ES-I3 (cell line): Measurements from ENCODE around the gene ZNF528.

Experiments used
- H3K36me3 ChIP-seq: 2 replicates; pipeline ENCODE4 v1.6.1; 2013; ENCODE audit warnings: mild to moderate bottlenecking, low read length, control low read depth, moderate library complexity; ENCODE audit not compliant: insufficient read depth
- H3K4me1 ChIP-seq: 2 replicates; pipeline ENCODE4 v1.6.1; 2013; ENCODE audit warnings: mild to moderate bottlenecking, control low read depth, low read length; ENCODE audit not compliant: insufficient read depth
- H3K9ac ChIP-seq: 2 replicates; pipeline ENCODE4 v1.6.1; 2013; ENCODE audit warnings: low read depth, mild to moderate bottlenecking, low read length, moderate library complexity
- H3K9me3 ChIP-seq: 2 replicates; pipeline ENCODE4 v1.6.1; 2013; ENCODE audit warnings: mild to moderate bottlenecking, low read length, moderate library complexity; ENCODE audit not compliant: control insufficient read depth, insufficient read depth

The ZNF528 gene

DNA sequence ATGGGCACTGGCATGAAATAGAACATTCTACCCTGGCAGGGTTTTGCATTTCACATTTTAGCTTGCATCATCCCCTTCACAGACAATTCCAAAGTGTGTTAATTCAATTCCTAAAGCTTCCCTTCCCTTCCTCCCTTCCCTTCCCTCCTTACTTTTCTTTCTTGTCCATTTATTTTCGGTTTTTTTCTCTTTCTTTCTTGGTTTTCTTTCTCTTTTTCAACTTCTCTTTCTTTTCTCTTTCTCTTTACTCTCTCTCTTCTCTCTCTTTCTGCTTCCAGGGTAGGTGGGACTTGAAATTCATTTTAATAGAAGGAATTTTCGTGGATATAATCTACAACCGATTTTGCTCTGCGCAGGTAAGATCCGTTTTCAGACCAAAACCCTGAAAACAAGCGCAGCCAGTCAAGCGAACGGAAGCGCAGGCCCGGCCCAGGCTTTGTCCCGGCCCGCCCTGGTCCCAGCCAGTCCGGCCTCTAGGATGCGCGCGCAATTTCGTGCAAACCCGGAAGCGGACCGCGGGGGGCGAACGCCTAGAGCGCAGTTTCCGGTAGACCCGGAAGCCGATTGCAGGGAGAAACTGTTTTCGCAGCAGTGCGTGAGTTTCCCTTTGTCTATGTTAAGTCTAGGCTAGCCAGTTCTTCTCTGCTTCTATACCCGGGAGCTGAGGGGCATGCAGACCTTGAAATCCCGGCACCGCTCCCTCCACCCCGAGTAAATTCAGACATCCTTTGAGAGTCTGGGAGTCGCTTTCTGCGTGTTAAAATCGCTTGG is at the start of gene ZNF528:
TSS of gene ZNF528 (plus strand) at position 540 of the 771 bp plus-strand sequence. CDS start 4,165 bp downstream, outside the sequence.
- H3K9ac ChIP-seq, result peak within 1 kb of the TSS; percentile 89
- no peaks in the 10 kb centered on the region for H3K4me1 ChIP-seq
- no peaks in the 10 kb centered on the region for H3K36me3 ChIP-seq
- H3K9me3 ChIP-seq, result no peaks in the 10 kb centered on the region

DNA sequence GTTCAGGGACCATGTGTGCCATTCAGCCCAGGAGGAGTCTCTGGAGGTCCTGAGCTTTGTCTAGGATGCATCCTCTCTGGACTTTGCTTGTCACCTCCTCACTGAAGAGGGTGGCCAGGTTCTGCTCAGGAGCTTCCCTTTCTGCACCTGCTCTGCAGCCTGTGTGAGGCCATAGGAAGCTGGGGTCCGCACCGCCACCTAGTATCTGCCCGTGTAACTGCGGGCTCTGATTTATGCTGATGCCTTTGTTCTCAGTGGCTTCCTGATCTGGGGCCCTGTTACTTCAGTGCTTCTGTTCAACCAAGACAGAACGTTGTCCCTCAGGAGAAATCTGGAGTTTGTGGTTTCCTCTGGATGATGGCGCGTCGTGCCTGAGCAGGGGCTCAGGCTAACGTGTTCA is 46.1 kb upstream of the ZNF528 start:
- Histone ChIP-seq H3K4me1 (no peaks in the 10 kb centered on the region), H3K9me3 (no peaks in the 10 kb centered on the region; the same call in 1 of the 2 replicates), H3K36me3 (no peaks in the 10 kb centered on the region; the same call in 1 of the 2 replicates)

DNA sequence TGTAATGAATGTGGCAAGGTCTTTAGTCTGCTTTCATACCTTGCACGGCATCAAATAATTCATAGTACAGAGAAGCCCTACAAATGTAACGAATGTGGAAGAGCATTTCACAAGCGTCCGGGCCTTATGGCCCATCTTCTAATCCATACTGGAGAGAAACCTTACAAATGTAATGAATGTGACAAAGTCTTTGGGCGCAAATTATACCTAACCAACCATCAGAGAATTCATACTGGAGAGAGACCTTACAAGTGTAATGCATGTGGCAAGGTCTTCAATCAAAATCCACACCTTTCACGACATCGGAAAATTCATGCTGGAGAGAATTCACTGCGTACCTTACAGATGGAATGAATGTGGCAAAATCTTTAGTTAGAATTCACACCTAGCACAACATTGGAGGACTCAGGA is 31.2 kb upstream of the ZNF528 start:
- Histone ChIP-seq H3K9ac (no peak overlapping the region), H3K9me3 (peaks cover 24% of the 10 kb centered on the region; the same call in 1 of the 2 replicates), H3K4me1 (no peaks in the 10 kb centered on the region), H3K36me3 (no peaks in the 10 kb centered on the region; the same call in 1 of the 2 replicates)

More for the DNA sequence above, 46.1 kb upstream of the ZNF528 start:
- no peak overlapping the region for H3K9ac ChIP-seq

DNA sequence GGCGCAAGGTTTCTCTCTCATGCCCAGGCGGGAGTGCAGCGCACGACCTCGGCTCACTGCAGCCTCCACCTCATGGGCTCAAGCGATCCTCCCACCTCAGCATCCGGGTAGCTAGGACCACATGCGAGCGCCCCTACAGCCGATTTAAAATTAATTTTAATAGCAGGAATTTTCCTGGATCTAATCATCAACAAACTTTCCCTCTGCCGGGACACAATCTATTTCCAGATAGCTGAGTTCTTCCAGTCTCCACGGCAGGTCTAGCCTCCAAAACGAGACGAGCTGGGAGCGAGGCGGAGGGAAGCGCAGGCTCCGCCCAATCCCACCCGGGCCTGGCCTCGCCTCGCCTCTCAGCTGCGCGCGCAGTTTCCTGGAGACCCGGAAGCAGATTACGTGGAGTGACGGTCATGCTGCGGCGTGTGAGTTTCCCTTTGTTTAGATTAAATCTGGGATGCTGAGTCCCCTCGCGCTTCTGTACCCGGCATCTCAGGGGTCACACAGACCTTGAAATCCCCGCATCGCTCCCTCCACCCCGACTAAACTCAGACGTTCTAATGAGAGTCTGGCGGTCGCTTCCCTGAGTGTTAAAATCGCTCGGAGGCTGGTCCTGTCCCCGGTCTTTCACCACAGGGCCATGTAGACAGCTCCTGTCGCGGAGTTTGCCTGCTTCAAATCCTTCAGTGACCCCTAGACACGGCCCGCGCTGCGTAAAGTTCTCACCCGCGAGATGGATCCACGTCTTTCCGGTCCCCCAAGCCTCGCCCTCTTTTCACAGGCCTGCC is 27.9 kb upstream of the ZNF528 start, which contains the start of gene ZNF880:
TSS of gene ZNF880 (plus strand) at position 365 of the 782 bp plus-strand sequence. CDS start at position 408, 43 bp downstream.
- Histone ChIP-seq H3K9me3 (peaks cover 19% of the 10 kb centered on the region; the same call in 1 of the 2 replicates), H3K36me3 (no peaks in the 10 kb centered on the region; the same call in 1 of the 2 replicates), H3K9ac (peak within 1 kb of the TSS; percentile 92), H3K4me1 (no peaks in the 10 kb centered on the region)

DNA sequence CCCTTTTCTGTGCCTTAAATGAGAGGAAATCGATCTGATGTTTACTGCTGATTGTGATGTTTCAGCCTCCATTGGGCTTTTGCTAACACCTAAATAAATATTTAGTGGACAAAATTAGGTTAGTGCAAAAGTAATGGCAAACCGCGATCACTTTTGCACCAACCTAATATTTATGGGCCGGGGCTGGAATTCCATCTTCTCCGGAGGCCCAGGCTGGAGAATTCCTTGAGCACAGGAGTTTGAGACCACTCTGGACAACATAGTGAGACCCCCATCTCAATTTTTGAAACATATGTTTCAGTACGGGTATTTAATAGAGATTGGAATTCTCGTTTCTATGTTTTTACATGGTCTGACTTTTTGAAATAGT is 27.3 kb upstream of the ZNF528 start:
- Histone ChIP-seq H3K36me3 (no peaks in the 10 kb centered on the region; the same call in 1 of the 2 replicates), H3K9me3 (peaks cover 13% of the 10 kb centered on the region; the same call in 1 of the 2 replicates)

DNA sequence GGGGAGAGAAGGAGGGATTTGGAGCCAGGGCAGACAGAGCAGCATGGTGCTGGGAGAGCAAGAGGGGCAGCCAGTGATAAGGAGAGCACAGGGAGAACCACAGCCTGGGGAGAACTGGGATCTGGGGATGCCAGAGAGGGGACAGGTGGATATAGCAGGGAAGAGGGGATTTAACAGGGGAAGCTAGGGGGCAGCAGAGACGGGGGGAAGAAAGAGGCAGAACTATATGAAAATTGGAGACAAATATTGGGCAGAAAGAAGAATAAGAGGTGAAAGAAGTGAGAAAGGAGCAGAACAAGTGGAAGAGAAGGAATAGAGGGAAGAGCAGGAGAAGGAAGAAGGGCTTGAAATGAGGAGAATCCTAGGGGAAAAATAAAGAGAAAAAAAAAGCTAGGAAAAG is 6.5 kb upstream of the ZNF528 start:
- peaks cover 2% of the 10 kb centered on the region for H3K9me3 ChIP-seq
- no peaks in the 10 kb centered on the region; the same call in 1 of the 2 replicates for H3K36me3 ChIP-seq
- no peak overlapping the region for H3K9ac ChIP-seq
- no peaks in the 10 kb centered on the region for H3K4me1 ChIP-seq

More for the DNA sequence above, 27.3 kb upstream of the ZNF528 start:
- Histone ChIP-seq H3K4me1 (no peaks in the 10 kb centered on the region), H3K9ac (peak overlapping the region; percentile 92)

DNA sequence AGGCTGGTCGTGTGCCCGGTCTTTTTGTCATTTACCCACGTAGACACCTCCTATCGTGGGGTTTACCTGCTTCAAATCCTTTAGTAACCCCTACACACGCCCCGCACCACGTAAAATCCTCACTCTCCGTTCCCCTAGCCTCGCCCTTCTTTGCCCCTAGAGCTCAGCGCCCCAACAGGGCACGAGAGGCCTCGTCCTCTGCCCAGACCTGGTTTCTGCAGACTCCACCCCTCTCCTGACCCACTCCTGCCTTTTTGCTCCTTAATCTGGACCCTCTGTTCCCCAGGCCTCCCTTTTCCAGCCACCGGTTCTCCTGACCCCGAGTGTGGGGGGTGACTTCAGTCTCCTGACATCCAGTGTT is 412 bp downstream of the ZNF528 start:
- Histone ChIP-seq H3K9ac (peak overlapping the region; percentile 89), H3K4me1 (no peaks in the 10 kb centered on the region), H3K9me3 (no peaks in the 10 kb centered on the region; the same call in 1 of the 2 replicates), H3K36me3 (no peaks in the 10 kb centered on the region; the same call in 1 of the 2 replicates)

DNA sequence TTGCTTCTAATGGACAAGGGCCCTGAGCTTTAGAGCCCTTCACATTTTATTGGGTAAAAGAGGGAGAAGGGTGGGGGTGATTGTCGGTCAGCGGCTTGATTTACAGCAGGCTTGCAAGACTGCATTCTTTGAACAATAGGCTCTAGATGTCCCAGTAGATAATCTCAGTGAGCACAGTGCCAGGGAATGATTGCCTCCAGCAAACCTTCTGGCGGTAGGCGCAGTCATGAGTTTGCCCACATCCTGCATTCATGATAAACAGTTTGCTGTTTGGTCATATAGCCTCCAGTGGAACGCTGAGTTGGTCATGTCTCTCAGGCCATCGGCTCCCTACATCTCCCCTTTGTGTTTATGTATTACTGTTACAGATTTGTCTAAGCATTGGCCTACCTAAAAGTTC is 12.6 kb downstream of the ZNF528 start:
- peaks cover 3% of the 10 kb centered on the region for H3K9me3 ChIP-seq
- no peak overlapping the region for H3K9ac ChIP-seq
- H3K4me1 ChIP-seq, result no peaks in the 10 kb centered on the region
- peaks cover 11% of the 10 kb centered on the region for H3K36me3 ChIP-seq

DNA sequence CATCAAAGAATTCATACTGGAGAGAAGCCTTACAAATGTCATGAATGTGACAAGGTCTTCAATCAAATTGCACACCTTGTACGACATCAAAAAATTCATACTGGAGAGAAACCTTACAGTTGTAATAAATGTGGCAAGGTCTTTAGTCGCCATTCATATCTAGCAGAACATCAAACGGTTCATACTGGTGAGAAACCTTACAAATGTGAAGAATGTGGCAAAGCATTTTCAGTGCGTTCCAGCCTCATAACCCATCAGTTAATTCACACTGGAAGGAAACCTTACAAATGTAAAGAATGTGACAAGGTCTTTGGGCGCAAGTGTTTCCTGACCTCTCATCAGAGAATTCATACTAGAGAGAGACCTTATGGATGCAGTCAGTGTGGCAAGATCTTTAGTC is 18.1 kb downstream of the ZNF528 start:
- no peaks in the 10 kb centered on the region; the same call in 1 of the 2 replicates for H3K36me3 ChIP-seq
- peaks cover 20% of the 10 kb centered on the region for H3K9me3 ChIP-seq

DNA sequence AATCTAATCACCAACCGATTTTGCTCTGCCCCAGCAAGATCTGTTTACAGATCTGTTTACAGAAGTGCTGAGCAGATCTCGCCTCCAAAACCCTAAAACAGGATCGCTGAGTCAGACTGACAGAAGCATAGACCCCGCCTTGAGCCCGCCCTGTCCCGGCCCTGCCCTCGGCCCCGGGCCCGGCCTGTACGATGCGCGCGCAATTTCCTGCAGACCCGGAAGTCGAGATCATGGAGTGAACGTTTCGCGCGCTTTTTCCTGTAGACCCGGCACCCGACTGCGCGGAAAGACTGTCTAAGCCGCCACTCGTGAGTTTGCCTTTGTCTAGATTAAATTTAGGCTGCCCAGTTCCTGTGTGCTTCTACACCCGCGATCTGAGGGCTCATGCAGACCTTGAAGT is 31.3 kb downstream of the ZNF528 start, which contains the start of gene ZNF534:
TSS of gene ZNF534 (plus strand) at position 212 of the 400 bp plus-strand sequence. CDS start 2,327 bp downstream, outside the sequence.
- Histone ChIP-seq H3K4me1 (no peaks in the 10 kb centered on the region), H3K9ac (no peak within 1 kb of the TSS), H3K9me3 (peaks cover 9% of the 10 kb centered on the region; the same call in 1 of the 2 replicates), H3K36me3 (no peaks in the 10 kb centered on the region)

More for the DNA sequence above, 18.1 kb downstream of the ZNF528 start:
- no peaks in the 10 kb centered on the region for H3K4me1 ChIP-seq
- no peak overlapping the region for H3K9ac ChIP-seq

DNA sequence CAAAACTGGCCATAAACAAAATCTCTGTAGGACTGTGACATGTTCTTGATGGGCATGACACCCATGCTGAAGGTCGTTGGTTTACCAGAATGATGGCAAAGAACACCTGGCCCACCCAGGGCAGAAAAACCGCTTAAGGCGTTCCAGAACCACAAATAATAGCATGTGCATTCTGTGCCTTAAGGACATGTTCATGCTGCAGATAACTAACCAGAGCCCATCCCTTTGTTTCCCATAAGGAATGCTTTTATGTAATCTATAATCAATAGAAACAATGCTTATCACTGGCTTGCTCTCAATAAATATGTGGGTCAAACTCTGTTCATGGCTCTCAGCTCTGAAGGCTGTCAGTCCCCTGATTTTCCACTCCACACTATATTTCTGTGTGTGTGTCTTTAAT is 44.5 kb downstream of the ZNF528 start:
- Histone ChIP-seq H3K4me1 (no peaks in the 10 kb centered on the region), H3K36me3 (no peaks in the 10 kb centered on the region), H3K9me3 (peaks cover 3% of the 10 kb centered on the region), H3K9ac (no peak overlapping the region)

DNA sequence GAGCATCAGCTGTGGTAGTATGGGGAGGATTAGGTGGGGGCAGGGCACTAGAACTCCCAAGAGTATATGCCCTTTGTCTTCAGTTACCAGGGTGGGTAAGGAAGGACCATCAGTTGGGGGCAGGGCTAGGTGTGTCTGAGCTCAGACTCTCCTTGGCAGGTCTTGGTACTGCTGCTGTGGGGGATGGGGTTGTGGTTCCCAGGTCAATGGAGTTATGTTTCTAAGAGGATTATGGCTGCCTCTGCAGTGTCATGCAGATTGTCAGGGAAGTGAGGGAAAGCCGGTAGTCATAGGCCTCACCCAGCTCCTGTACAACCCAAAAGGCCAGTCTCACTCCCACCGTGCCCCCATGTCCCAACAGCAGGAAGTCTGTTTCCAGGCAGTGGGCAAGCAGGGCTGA is 46.9 kb downstream of the ZNF528 start:
- Histone ChIP-seq H3K9me3 (peaks cover 3% of the 10 kb centered on the region), H3K9ac (no peak overlapping the region)

DNA sequence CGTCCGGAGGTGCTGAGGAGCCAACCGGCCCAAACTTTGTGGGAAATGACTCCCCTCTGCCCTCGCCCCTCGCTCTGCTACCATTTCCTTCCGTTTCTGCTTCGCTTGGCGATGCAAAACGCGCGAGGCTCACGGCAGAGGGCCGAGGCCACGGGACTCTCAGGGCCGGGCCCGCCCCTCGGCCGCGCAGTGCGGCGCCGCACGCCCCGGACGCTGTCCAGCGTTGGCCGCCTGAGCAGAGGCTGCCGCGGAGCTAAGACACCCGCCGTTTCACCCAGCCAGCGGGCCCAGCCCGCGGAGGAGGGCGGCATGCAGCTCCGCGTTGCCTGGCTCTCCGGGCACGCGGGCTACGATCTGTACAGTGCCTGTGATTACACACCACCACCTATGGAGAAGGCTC is 53.6 kb downstream of the ZNF528 start:
- peaks cover 4% of the 10 kb centered on the region; the same call in 1 of the 2 replicates for H3K9me3 ChIP-seq

More for the DNA sequence above, 46.9 kb downstream of the ZNF528 start:
- Histone ChIP-seq H3K36me3 (no peaks in the 10 kb centered on the region), H3K4me1 (no peaks in the 10 kb centered on the region)

DNA sequence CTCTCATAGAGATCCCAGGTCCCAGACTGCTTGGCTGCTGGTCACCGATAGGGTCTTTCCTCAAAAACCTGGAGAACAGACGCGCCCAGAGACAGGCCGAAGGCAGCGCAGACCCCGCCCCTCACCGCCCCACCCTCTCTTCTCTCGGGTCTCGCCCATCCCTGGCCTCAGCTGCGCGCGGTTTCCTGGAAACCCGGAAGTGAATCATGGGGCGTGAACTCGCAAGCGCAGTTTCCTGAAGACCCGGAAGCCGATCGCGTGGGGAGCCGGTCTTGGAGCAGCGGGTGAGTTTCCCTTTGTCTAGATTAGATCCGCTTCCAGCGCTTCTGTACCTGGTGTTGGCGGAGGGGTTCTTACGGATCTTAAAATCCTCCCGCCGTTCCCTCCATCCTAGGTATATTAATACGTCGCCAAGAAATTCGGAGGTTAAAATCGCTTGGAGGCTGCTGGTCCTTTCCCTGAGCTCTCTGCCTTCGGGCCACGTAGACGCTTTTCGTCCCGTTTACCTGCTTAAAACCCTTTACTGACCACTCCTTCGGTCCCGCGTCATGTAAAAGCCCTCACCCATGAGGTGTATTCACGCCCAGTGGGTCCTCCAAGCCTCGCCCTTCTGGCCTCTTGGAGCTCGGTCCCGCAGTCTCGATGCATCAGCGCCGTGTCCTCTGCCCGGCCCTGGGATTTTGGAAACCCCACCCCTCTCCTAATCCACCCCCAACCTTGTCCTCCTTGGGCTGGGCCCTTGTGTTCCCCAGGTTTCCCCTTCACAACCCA is 55.9 kb downstream of the ZNF528 start, which contains the start of gene ZNF578:
TSS of gene ZNF578 (plus strand) at position 230 of the 771 bp plus-strand sequence. CDS start 48,293 bp downstream, outside the sequence.
- Histone ChIP-seq H3K9ac (peak within 1 kb of the TSS; percentile 57), H3K9me3 (peaks cover 4% of the 10 kb centered on the region), H3K4me1 (no peaks in the 10 kb centered on the region)

More for the DNA sequence above, 53.6 kb downstream of the ZNF528 start:
- H3K36me3 ChIP-seq, result no peaks in the 10 kb centered on the region
- H3K9ac ChIP-seq, result no peak overlapping the region
- H3K4me1 ChIP-seq, result no peaks in the 10 kb centered on the region

More for the DNA sequence above, 55.9 kb downstream of the ZNF528 start, which contains the start of gene ZNF578:
- H3K36me3 ChIP-seq, result no peaks in the 10 kb centered on the region
